Lung microvascular endothelial cell (primary cell): ENCODE data around the gene PPOX. TPM values are rescaled to one million over a fixed set of nuclear protein-coding genes. Genes with fewer than 3 reads are reported as not detected.
A peak's percentile ranks its signal among the peaks of the same experiment; 100 is the strongest.

ENCODE experiments used
- DNase-seq, 2 donors: peaks; one replicate each; pipeline versions ENCODE4 v3.0.0 to v3.0.0-alpha.2; 2010; ENCODE audit warnings: low read depth in 2 of 2
- total RNA-seq: library from RNA; depleted of rRNA; stranded (reverse); fragments of >200 nt; gene quantifications from 2 replicates; pipeline ENCODE4 v1.2.1, GENCODE V29; 2014

Gene PPOX
- total RNA-seq, 1 donor from 2014 or later, result 16.1 TPM

- DNase-seq, result no peak
Measured at GRCh38 chr1:161175771-161176453, 9.7 kb downstream of the PPOX start.

GRCh38 chr1:161176468-161177111 is 10.4 kb downstream of the PPOX start:
- no peak for DNase-seq

- DNase-seq, result peak; percentile 75 to 84
Measured at GRCh38 chr1:161177112-161177935, 11.1 kb downstream of the PPOX start, which contains the start of gene B4GALT3. B4GALT3 (minus strand) TSS chr1:161177507; CDS start chr1:161176060, 1,447 bp downstream.

- no peak for DNase-seq
Measured at GRCh38 chr1:161177936-161178244, 11.7 kb downstream of the PPOX start.

- no peak for DNase-seq
Measured at GRCh38 chr1:161179698-161180097, 13.5 kb downstream of the PPOX start.

GRCh38 chr1:161180639-161181038 is 14.4 kb downstream of the PPOX start:
- DNase-seq, result no peak

GRCh38 chr1:161182214-161182613 is 16.0 kb downstream of the PPOX start:
- DNase-seq, result peak in 1 of 2 donors; percentile 49

- peak; percentile 93 to 96 for DNase-seq
Measured at GRCh38 chr1:161185282-161185682, 19.1 kb downstream of the PPOX start.

- DNase-seq, result peak in 1 of 2 donors; percentile 20
Measured at GRCh38 chr1:161185732-161186311, 19.6 kb downstream of the PPOX start.

GRCh38 chr1:161187311-161187710 is 21.1 kb downstream of the PPOX start:
- no peak for DNase-seq

GRCh38 chr1:161188381-161188780 is 22.2 kb downstream of the PPOX start:
- no peak for DNase-seq

- no peak for DNase-seq
Measured at GRCh38 chr1:161189036-161189435, 22.8 kb downstream of the PPOX start.

GRCh38 chr1:161190962-161191521 is 24.8 kb downstream of the PPOX start:
- no peak for DNase-seq

- no peak for DNase-seq
Measured at GRCh38 chr1:161191971-161192370, 25.7 kb downstream of the PPOX start.

GRCh38 chr1:161192476-161193465 is 26.5 kb downstream of the PPOX start:
- peak; percentile 81 to 83 for DNase-seq

- DNase-seq, result peak; percentile 58 to 71
Measured at GRCh38 chr1:161193561-161194235, 27.5 kb downstream of the PPOX start.

GRCh38 chr1:161195171-161195570 is 28.9 kb downstream of the PPOX start:
- no peak for DNase-seq

- no peak for DNase-seq
Measured at GRCh38 chr1:161196111-161196510, 29.9 kb downstream of the PPOX start.

- DNase-seq, result peak in 1 of 2 donors; percentile 45
Measured at GRCh38 chr1:161196521-161197451, 30.6 kb downstream of the PPOX start.
